ENCODE measurements around the gene TRIM34.

DNA sequence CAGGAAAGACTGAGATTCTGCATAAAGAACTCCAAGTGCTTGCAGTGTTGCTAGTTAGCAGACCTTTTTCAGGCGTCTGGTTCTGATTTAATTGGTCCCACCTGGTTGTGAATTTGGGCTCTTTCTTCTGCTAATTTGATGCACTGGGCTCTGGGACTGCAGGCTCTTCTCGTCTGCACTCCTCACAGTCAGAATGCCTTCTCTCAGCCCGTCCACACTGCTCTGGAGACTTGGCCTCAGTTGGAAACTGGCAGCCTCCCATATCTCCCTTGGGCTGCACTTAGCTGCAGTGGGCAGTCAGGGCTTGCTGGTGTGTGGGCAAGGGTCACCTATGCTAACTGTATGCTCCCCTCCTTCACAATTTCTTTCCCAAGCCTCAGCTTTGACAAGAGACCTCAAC lies 26.8 kb upstream of the TRIM34 start:
- TF ChIP-seq POLR2A (IDR thresholded peaks at IDR 0.05), result no peak
- TF ChIP-seq, protein P1, sequence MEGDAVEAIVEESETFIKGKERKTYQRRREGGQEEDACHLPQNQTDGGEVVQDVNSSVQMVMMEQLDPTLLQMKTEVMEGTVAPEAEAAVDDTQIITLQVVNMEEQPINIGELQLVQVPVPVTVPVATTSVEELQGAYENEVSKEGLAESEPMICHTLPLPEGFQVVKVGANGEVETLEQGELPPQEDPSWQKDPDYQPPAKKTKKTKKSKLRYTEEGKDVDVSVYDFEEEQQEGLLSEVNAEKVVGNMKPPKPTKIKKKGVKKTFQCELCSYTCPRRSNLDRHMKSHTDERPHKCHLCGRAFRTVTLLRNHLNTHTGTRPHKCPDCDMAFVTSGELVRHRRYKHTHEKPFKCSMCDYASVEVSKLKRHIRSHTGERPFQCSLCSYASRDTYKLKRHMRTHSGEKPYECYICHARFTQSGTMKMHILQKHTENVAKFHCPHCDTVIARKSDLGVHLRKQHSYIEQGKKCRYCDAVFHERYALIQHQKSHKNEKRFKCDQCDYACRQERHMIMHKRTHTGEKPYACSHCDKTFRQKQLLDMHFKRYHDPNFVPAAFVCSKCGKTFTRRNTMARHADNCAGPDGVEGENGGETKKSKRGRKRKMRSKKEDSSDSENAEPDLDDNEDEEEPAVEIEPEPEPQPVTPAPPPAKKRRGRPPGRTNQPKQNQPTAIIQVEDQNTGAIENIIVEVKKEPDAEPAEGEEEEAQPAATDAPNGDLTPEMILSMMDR (IDR thresholded peaks at IDR 0.05), result no peak
- TF ChIP-seq POLR2AphosphoS5 (IDR thresholded peaks at IDR 0.05), result no peak
